ENCODE data around the gene OBSL1. TPM values are rescaled to one million over a fixed set of nuclear protein-coding genes. Genes with fewer than 3 reads are reported as not detected.

Gene OBSL1
- total RNA-seq, 1 experiment from 2014 or later, result 25.5 TPM

GRCh38 chr2:219567131-219567530 lies 4.2 kb downstream of the OBSL1 start:
- POLR2A ChIA-PET, result no interaction called here

GRCh38 chr2:219566640-219567039 lies 4.7 kb downstream of the OBSL1 start:
- Histone ChIP-seq H3K27me3 (ENCODE audit: control insufficient read depth, insufficient read depth, low read length) (no peaks in the 10 kb centered on the region), H3K4me1 (ENCODE audit: control insufficient read depth, insufficient read depth, low read length) (peaks cover 13% of the 10 kb centered on the region), H3K9me3 (ENCODE audit: control insufficient read depth, insufficient read depth, low read depth, low read length) (no peaks in the 10 kb centered on the region), H3K4me3 (ENCODE audit: low read depth in 2 of 2, low read length in 2 of 2) (no peak overlapping the region), H3K36me3 (ENCODE audit: control insufficient read depth, insufficient read depth, low read length) (no peaks in the 10 kb centered on the region), H3K27ac (ENCODE audit: low read length) (no peak overlapping the region)
- CTCF ChIA-PET, result no interaction called here
- ATAC-seq (no peak), DNase-seq (ENCODE audit: low read depth, low spot score) (no peak)
- TF ChIP-seq TCF7L2 (IDR thresholded peaks at IDR 0.05; ENCODE audit: low read depth, low read length) (no peak), POLR2AphosphoS5 (IDR thresholded peaks at IDR 0.05; ENCODE audit: low read depth, low read length) (no peak), CTCF (IDR thresholded peaks at IDR 0.05) (no peak), REST (IDR thresholded peaks at IDR 0.05; ENCODE audit: insufficient read depth in 1 of 2, low read depth in 2 of 2, low read length in 1 of 2) (no peak), SIN3A (IDR thresholded peaks at IDR 0.05; ENCODE audit: borderline replicate concordance, insufficient read depth, low read depth, low read length) (no peak)
- no TSS peak for BruUV-seq (replicated peaks)
- POLR2A ChIA-PET, result no interaction called here
- in situ Hi-C loops (cut with HindIII; ENCODE audit: low pct_unique_long_range_greater_than_20kb, low sequenced_read_pairs) (no loop called here), intact Hi-C loops (cut with micrococcal nuclease; ENCODE audit: unreplicated experiment) (no loop called here)

More at GRCh38 chr2:219567131-219567530, 4.2 kb downstream of the OBSL1 start:
- in situ Hi-C loops (cut with HindIII; ENCODE audit: low pct_unique_long_range_greater_than_20kb, low sequenced_read_pairs), result no loop called here
- Histone ChIP-seq H3K4me1 (ENCODE audit: control insufficient read depth, insufficient read depth, low read length) (peaks cover 16% of the 10 kb centered on the region), H3K27ac (ENCODE audit: low read length) (no peak overlapping the region), H3K4me3 (ENCODE audit: low read depth in 2 of 2, low read length in 2 of 2) (no peak overlapping the region), H3K36me3 (ENCODE audit: control insufficient read depth, insufficient read depth, low read length) (no peaks in the 10 kb centered on the region), H3K27me3 (ENCODE audit: control insufficient read depth, insufficient read depth, low read length) (no peaks in the 10 kb centered on the region), H3K9me3 (ENCODE audit: control insufficient read depth, insufficient read depth, low read depth, low read length) (no peaks in the 10 kb centered on the region)
- no TSS peak for BruUV-seq (replicated peaks)
- CTCF ChIA-PET, result no interaction called here
- TF ChIP-seq REST (IDR thresholded peaks at IDR 0.05; ENCODE audit: insufficient read depth in 1 of 2, low read depth in 2 of 2, low read length in 1 of 2), result no peak
- no peak for TF ChIP-seq CTCF (IDR thresholded peaks at IDR 0.05)
- TF ChIP-seq TCF7L2 (IDR thresholded peaks at IDR 0.05; ENCODE audit: low read depth, low read length), result no peak
- no peak for TF ChIP-seq POLR2AphosphoS5 (IDR thresholded peaks at IDR 0.05; ENCODE audit: low read depth, low read length)
- no peak for TF ChIP-seq SIN3A (IDR thresholded peaks at IDR 0.05; ENCODE audit: borderline replicate concordance, insufficient read depth, low read depth, low read length)
- intact Hi-C loops (cut with micrococcal nuclease; ENCODE audit: unreplicated experiment), result no loop called here
- ATAC-seq (no peak), DNase-seq (ENCODE audit: low read depth, low spot score) (no peak)

All from Panc1 (cell line).